ENCODE data around the gene C14orf132.

DNA sequence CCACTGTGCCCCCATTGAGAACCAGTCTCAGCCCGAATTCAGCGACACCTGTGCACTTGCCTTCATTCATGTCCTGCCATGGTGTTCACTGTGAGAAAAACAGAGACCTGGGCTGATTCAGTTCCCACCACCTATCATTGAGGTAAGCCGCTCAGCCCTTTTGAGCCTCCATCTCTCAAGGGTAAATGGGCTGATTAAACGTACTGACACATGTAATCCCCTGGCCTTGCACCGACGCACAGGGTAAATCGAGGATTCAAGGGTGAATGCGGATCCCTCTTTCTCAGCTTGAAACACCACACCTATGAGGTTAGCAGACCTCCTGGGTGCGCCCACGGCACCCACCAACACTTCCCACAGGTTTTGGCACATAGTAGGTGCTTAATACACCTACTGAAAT, 69.7 kb downstream of the C14orf132 start:
- TF ChIP-seq SUZ12 (IDR thresholded peaks at IDR 0.05; ENCODE audit: extremely low read depth, insufficient read depth, insufficient read length) (no peak), ZNF274 (IDR thresholded peaks at IDR 0.05; ENCODE audit: low read depth, low read length) (no peak)
